ENCODE measurements around the gene LDAF1. TPM values are rescaled to one million over a fixed set of nuclear protein-coding genes. Genes with fewer than 3 reads are reported as not detected.

Gene LDAF1
- total and polyA plus RNA-seq, 2 of the 8 experiments (the other 6 are each of a cell fraction or from before 2014, with no cell fraction given): 32.4 to 34.2 TPM

DNA sequence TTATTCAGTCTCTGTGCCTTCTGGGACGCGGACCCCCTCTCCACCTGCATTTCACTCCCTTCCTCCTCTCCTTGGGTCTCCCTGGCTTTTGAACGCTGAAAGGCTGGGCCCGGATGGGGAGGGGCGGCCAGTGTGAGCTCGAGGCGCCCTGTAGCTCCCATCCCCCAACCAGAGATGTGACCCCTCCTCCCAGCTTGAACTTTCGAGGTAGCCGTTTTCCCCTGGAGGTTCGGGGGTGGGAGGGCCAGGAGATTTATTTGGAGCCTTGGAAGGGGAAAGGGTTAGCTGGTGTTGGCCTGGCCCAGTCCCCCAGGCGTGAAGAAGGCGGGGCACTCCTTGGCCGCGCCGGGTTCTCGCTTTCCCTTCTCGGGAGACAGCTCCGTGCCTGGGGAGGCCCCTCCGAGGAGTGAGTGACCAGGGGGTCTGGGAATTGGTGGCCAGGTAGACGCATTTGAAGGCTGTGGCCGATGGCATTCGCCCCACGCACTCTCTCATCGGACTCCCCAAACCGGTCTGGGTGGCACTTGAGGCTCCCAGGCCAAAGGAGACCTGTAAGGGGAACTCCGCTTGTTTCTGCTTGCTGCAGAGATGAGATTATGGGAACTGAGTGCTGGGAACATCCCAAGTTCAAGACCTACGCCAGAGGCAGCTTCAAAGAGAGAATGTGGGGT lies 942 bp downstream of the LDAF1 start (continued):
- TF ChIP-seq, protein P1, sequence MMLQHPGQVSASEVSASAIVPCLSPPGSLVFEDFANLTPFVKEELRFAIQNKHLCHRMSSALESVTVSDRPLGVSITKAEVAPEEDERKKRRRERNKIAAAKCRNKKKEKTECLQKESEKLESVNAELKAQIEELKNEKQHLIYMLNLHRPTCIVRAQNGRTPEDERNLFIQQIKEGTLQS (IDR thresholded peaks at IDR 0.05; ENCODE audit: insufficient read depth, low read depth, low read length): no peak
- no peak for TF ChIP-seq BCL11A (IDR thresholded peaks at IDR 0.05; ENCODE audit: low read depth in 2 of 2, low read length in 2 of 2)
- TF ChIP-seq HDAC2 (IDR thresholded peaks at IDR 0.05; ENCODE audit: borderline replicate concordance in 1 of 2, low read depth in 2 of 2, low read length in 2 of 2): no peak
- no peak for TF ChIP-seq TCF12 (IDR thresholded peaks at IDR 0.05; ENCODE audit: low read depth, low read length)
- no peak for TF ChIP-seq TAF1 (IDR thresholded peaks at IDR 0.05; ENCODE audit: low read depth, low read length)
- TF ChIP-seq GTF2F1 (IDR thresholded peaks at IDR 0.05; ENCODE audit: borderline replicate concordance, low read depth, low read length): no peak
- TF ChIP-seq TBP (IDR thresholded peaks at IDR 0.05; ENCODE audit: low read depth, low read length): no peak
- TF ChIP-seq CBX5 (IDR thresholded peaks at IDR 0.05; ENCODE audit: low read depth, low read length): no peak
- TF ChIP-seq ASH2L (IDR thresholded peaks at IDR 0.05; ENCODE audit: low read length): peak; percentile 78
- no peak for TF ChIP-seq TAF7 (optimal IDR thresholded peaks at IDR 0.05; ENCODE audit: borderline replicate concordance, low read depth, low read length)
- TF ChIP-seq SIN3A (conservative IDR thresholded peaks at IDR 0.05 in 1 of 2, IDR thresholded peaks at IDR 0.05 in 1 of 2; ENCODE audit: low read depth in 1 of 2, low read length in 2 of 2): no peak
- TF ChIP-seq BACH1 (IDR thresholded peaks at IDR 0.05; ENCODE audit: low read length): no peak
- TF ChIP-seq KDM4A (IDR thresholded peaks at IDR 0.05; ENCODE audit: low read depth, low read length, severe bottlenecking): peak; percentile 41
- peak; percentile 40 for TF ChIP-seq CTBP2 (IDR thresholded peaks at IDR 0.05; ENCODE audit: borderline replicate concordance, insufficient read depth, insufficient read length, low read length)
- TF ChIP-seq CHD2 (IDR thresholded peaks at IDR 0.05; ENCODE audit: low read length): 0 out of 2 replicates have a peak, but pooled peaks have one; percentile 28
- TF ChIP-seq SRF (IDR thresholded peaks at IDR 0.05; ENCODE audit: low read depth, low read length): no peak
- no peak for TF ChIP-seq CREB1 (IDR thresholded peaks at IDR 0.05)
- TF ChIP-seq CHD1 (IDR thresholded peaks at IDR 0.05; ENCODE audit: low read depth, low read length): no peak
- TF ChIP-seq ZNF274 (IDR thresholded peaks at IDR 0.05; ENCODE audit: borderline replicate concordance, extremely low read depth, low read length): no peak
- TF ChIP-seq SP4 (IDR thresholded peaks at IDR 0.05; ENCODE audit: low read length): no peak
- TF ChIP-seq POLR2AphosphoS5 (IDR thresholded peaks at IDR 0.05; ENCODE audit: low read depth, low read length): no peak
- TF ChIP-seq MAFK (IDR thresholded peaks at IDR 0.05; ENCODE audit: low read depth, low read length): no peak
- TF ChIP-seq HDAC6 (IDR thresholded peaks at IDR 0.05; ENCODE audit: low read depth, low read length): no peak
- no peak for TF ChIP-seq EP300 (IDR thresholded peaks at IDR 0.05; ENCODE audit: borderline replicate concordance in 1 of 2, low read depth in 2 of 2, low read length in 2 of 2)
- TF ChIP-seq KDM1A (IDR thresholded peaks at IDR 0.05; ENCODE audit: borderline replicate concordance, low read length): no peak
- TF ChIP-seq YY1 (IDR thresholded peaks at IDR 0.05; ENCODE audit: low read depth, low read length): no peak

Data from H1 (cell line).